Thymus (tissue), 11 donors: ENCODE measurements around the gene PASD1. TPM values are rescaled to one million over a fixed set of nuclear protein-coding genes. Genes with fewer than 3 reads are reported as not detected.

Experiments used
- DNase-seq, 9 donors: peaks; one replicate each; pipeline ENCODE4 v3.0.0-alpha.2; 2013; ENCODE audit warnings: low spot score in 9 of 9, low read depth in 6 of 9, missing footprints in 1 of 9
- H3K27ac ChIP-seq, 2 donors: one replicate each; pipeline ENCODE4 v1.5.1; 2013; ENCODE audit warnings: control low read depth in 1 of 2, low read depth in 1 of 2, low read length in 1 of 2, mild to moderate bottlenecking in 1 of 2, moderate library complexity in 1 of 2
- H3K27me3 ChIP-seq, 2 donors: one replicate each; pipeline ENCODE4 v1.5.1; 2013; ENCODE audit warnings: low read length in 1 of 2; ENCODE audit not compliant: control insufficient read depth in 2 of 2, insufficient read depth in 1 of 2
- H3K36me3 ChIP-seq, 2 donors: one replicate each; pipeline ENCODE4 v1.5.1; 2013; ENCODE audit warnings: low read length in 1 of 2, mild to moderate bottlenecking in 1 of 2, moderate library complexity in 1 of 2; ENCODE audit not compliant: control insufficient read depth in 2 of 2, insufficient read depth in 2 of 2
- H3K4me1 ChIP-seq, 2 donors: one replicate each; pipeline ENCODE4 v1.5.1; 2013; ENCODE audit warnings: low read length in 2 of 2; ENCODE audit not compliant: control insufficient read depth in 2 of 2, insufficient read depth in 2 of 2
- H3K4me3 ChIP-seq, 2 donors: one replicate each; pipeline ENCODE4 v1.5.1; 2013; ENCODE audit warnings: low read length in 2 of 2, control low read depth in 1 of 2, mild to moderate bottlenecking in 1 of 2
- H3K9me3 ChIP-seq, 2 donors: one replicate each; pipeline ENCODE4 v1.5.1; 2013; ENCODE audit warnings: low read length in 1 of 2, mild to moderate bottlenecking in 1 of 2; ENCODE audit not compliant: control insufficient read depth in 2 of 2, insufficient read depth in 1 of 2
- WGBS: extraction: QIAGEN DNeasy Blood & Tissue Kit; methylation state at CpG from one replicate; pipeline ENCODE4 v1.1.7; 2013; 5-methylcytosine and 5-hydroxymethylcytosine counted together
- polyA plus RNA-seq: library from polyadenylated mRNA; stranded (reverse); fragments of 200-250 nt; gene quantifications from one replicate; pipeline ENCODE4 v1.2.3, GENCODE V29; 2013
- total RNA-seq: library from RNA; stranded (reverse); fragments of 120-200 nt; gene quantifications from one replicate; pipeline ENCODE4 v1.2.4, GENCODE V29; 2013
- donor health status: healthy.

PASD1 gene
- total and polyA plus RNA-seq, 2 donors = 0.02 to 0.05 TPM

GRCh38 chrX:151675121-151675746 lies 111.8 kb downstream of the PASD1 start:
- Histone ChIP-seq H3K4me3 (no peak overlapping the region), H3K27ac (no peak overlapping the region), H3K9me3 (no peaks in the 10 kb centered on the region), H3K4me1 (no peaks in the 10 kb centered on the region), H3K36me3 (no peaks in the 10 kb centered on the region), H3K27me3 (no peaks in the 10 kb centered on the region)
- no peak for DNase-seq
- 87% methylated on average over 6 of the region's 6 CpGs for WGBS

- H3K27ac ChIP-seq = no peak overlapping the region
- DNase-seq = no peak
- no peaks in the 10 kb centered on the region for H3K4me1 ChIP-seq
- H3K36me3 ChIP-seq = no peaks in the 10 kb centered on the region
- no peaks in the 10 kb centered on the region for H3K27me3 ChIP-seq
- WGBS = 92% methylated on average over 4 of the region's 4 CpGs
- no peak overlapping the region for H3K4me3 ChIP-seq
- H3K9me3 ChIP-seq = no peaks in the 10 kb centered on the region
These were observed 112.7 kb downstream of the PASD1 start for GRCh38 chrX:151676196-151676595.

GRCh38 chrX:151679798-151680402 lies 116.4 kb downstream of the PASD1 start:
- no peak for DNase-seq
- Histone ChIP-seq H3K27ac (no peak overlapping the region), H3K36me3 (no peaks in the 10 kb centered on the region), H3K27me3 (no peaks in the 10 kb centered on the region), H3K4me1 (no peaks in the 10 kb centered on the region), H3K9me3 (no peaks in the 10 kb centered on the region), H3K4me3 (no peak overlapping the region)
- 83% methylated on average over 5 of the region's 5 CpGs for WGBS

- peak in 7 of 9 donors; percentile 3 to 59 (median 13) for DNase-seq
These were observed 117.3 kb downstream of the PASD1 start for GRCh38 chrX:151680805-151681204.

GRCh38 chrX:151687635-151688034 lies 124.2 kb downstream of the PASD1 start:
- no peak overlapping the region for H3K4me3 ChIP-seq
- no peak overlapping the region for H3K27ac ChIP-seq
- no peaks in the 10 kb centered on the region for H3K27me3 ChIP-seq
- H3K9me3 ChIP-seq = no peaks in the 10 kb centered on the region
- no peaks in the 10 kb centered on the region for H3K4me1 ChIP-seq
- no peaks in the 10 kb centered on the region for H3K36me3 ChIP-seq
- no peak for DNase-seq

More at GRCh38 chrX:151680805-151681204, 117.3 kb downstream of the PASD1 start:
- no peaks in the 10 kb centered on the region for H3K4me1 ChIP-seq
- H3K9me3 ChIP-seq = no peaks in the 10 kb centered on the region
- H3K27me3 ChIP-seq = no peaks in the 10 kb centered on the region
- no peaks in the 10 kb centered on the region for H3K36me3 ChIP-seq
- H3K4me3 ChIP-seq = no peak overlapping the region
- no peak overlapping the region for H3K27ac ChIP-seq
- WGBS = 54% methylated on average over 4 of the region's 4 CpGs

GRCh38 chrX:151688695-151689094 lies 125.2 kb downstream of the PASD1 start:
- H3K4me3 ChIP-seq = no peak overlapping the region
- H3K27ac ChIP-seq = no peak overlapping the region
- H3K9me3 ChIP-seq = no peaks in the 10 kb centered on the region
- no peaks in the 10 kb centered on the region for H3K4me1 ChIP-seq
- DNase-seq = no peak
- no peaks in the 10 kb centered on the region for H3K36me3 ChIP-seq
- peaks cover 0 to 2% of the 10 kb centered on the region in 2 donors for H3K27me3 ChIP-seq

GRCh38 chrX:151692825-151693224 lies 129.3 kb downstream of the PASD1 start:
- no peaks in the 10 kb centered on the region for H3K9me3 ChIP-seq
- H3K4me3 ChIP-seq = no peak overlapping the region
- H3K4me1 ChIP-seq = no peaks in the 10 kb centered on the region
- no peaks in the 10 kb centered on the region for H3K36me3 ChIP-seq
- H3K27me3 ChIP-seq = peaks cover 8 to 18% of the 10 kb centered on the region in 2 donors
- no peak overlapping the region for H3K27ac ChIP-seq
- DNase-seq = no peak
- 96% methylated on average over 6 of the region's 6 CpGs for WGBS

- WGBS = 73% methylated on average over 12 of the region's 12 CpGs
- Histone ChIP-seq H3K4me1 (no peaks in the 10 kb centered on the region), H3K9me3 (no peaks in the 10 kb centered on the region), H3K27ac (no peak overlapping the region), H3K4me3 (no peak overlapping the region), H3K27me3 (peaks cover 8 to 18% of the 10 kb centered on the region in 2 donors), H3K36me3 (no peaks in the 10 kb centered on the region)
- no peak for DNase-seq
These were observed 130.6 kb downstream of the PASD1 start for GRCh38 chrX:151694121-151694520.

- Histone ChIP-seq H3K27me3 (peaks cover 8 to 18% of the 10 kb centered on the region in 2 donors), H3K9me3 (no peaks in the 10 kb centered on the region), H3K36me3 (no peaks in the 10 kb centered on the region), H3K27ac (no peak within 1 kb of the TSS), H3K4me3 (no peak within 1 kb of the TSS), H3K4me1 (no peaks in the 10 kb centered on the region)
- 8% methylated on average over 83 of the region's 100 CpGs for WGBS
- no peak for DNase-seq
These were observed 131.4 kb downstream of the PASD1 start, which contains the start of gene PRRG3 for GRCh38 chrX:151694661-151695582. TSS of gene PRRG3 (plus strand) at chrX:151695458. CDS start at chrX:151698815, 3,357 bp downstream.
